Mesothelial cell of epicardium (in vitro differentiated cells): Measurements from ENCODE around the gene LTO1. TPM values are rescaled to one million over a fixed set of nuclear protein-coding genes. Genes with fewer than 3 reads are reported as not detected.
A peak's percentile ranks its signal among the peaks of the same experiment; 100 is the strongest.

Source experiments
- DNase-seq, 2 experiments: peaks; one replicate each; pipeline ENCODE4 v3.0.0; 2021; ENCODE audit warnings: low spot score in 2 of 2; ENCODE audit not compliant: unreplicated experiment in 2 of 2
- H3K27ac Mint-ChIP-seq: 2 replicates; pipeline ENCODE4 v1.8.0; 2021; ENCODE audit warnings: mixed read lengths
- H3K27me3 Mint-ChIP-seq: 2 replicates; pipeline ENCODE4 v1.8.0; 2021; ENCODE audit warnings: low read depth, mixed read lengths
- H3K36me3 Mint-ChIP-seq: 2 replicates; pipeline ENCODE4 v1.8.0; 2021; ENCODE audit warnings: mixed read lengths
- H3K4me1 Mint-ChIP-seq: 2 replicates; pipeline ENCODE4 v1.8.0; 2021; ENCODE audit warnings: mixed read lengths
- H3K4me3 Mint-ChIP-seq: 2 replicates; pipeline ENCODE4 v1.8.0; 2021; ENCODE audit warnings: mild to moderate bottlenecking, moderate library complexity, mixed read lengths
- H3K9me3 Mint-ChIP-seq: 2 replicates; pipeline ENCODE4 v1.8.0; 2021; ENCODE audit warnings: mixed read lengths
- CTCF ChIP-seq: fragments of 200-600 bp; sonication (generic); IDR thresholded peaks from one replicate; pipeline ENCODE4 v1.5.0; 2021; ENCODE audit warnings: antibody characterized with exemption; ENCODE audit not compliant: unreplicated experiment
- total RNA-seq: library from RNA; stranded (reverse); gene quantifications from 3 replicates; pipeline ENCODE4 v1.2.1, GENCODE V29; 2021

The LTO1 gene
- total RNA-seq, 1 donor from 2014 or later, result 31.6 TPM

- TF ChIP-seq CTCF, result peak; percentile 91
- H3K27ac Mint-ChIP-seq, result peak overlapping the region; percentile 25
Measured at GRCh38 chr11:69670158-69670845, 4.9 kb downstream of the LTO1 start.

GRCh38 chr11:69669486-69669885 is 5.7 kb downstream of the LTO1 start:
- Mint-ChIP-seq H3K4me1 (peaks cover 15% of the 10 kb centered on the region), H3K9me3 (no peaks in the 10 kb centered on the region), H3K36me3 (peaks cover 18% of the 10 kb centered on the region), H3K4me3 (no peak overlapping the region), H3K27me3 (no peaks in the 10 kb centered on the region), H3K27ac (no peak overlapping the region)
- no peak for TF ChIP-seq CTCF
- DNase-seq, result no peak

More at GRCh38 chr11:69670158-69670845, 4.9 kb downstream of the LTO1 start:
- DNase-seq, result peak; percentile 56 to 83
- H3K9me3 Mint-ChIP-seq, result no peaks in the 10 kb centered on the region
- H3K4me3 Mint-ChIP-seq, result no peak overlapping the region
- H3K4me1 Mint-ChIP-seq, result peaks cover 20% of the 10 kb centered on the region
- no peaks in the 10 kb centered on the region for H3K27me3 Mint-ChIP-seq
- H3K36me3 Mint-ChIP-seq, result peaks cover 18% of the 10 kb centered on the region

GRCh38 chr11:69667619-69668604 is 7.2 kb downstream of the LTO1 start:
- Mint-ChIP-seq H3K9me3 (no peaks in the 10 kb centered on the region), H3K4me1 (peaks cover 5% of the 10 kb centered on the region), H3K4me3 (no peak overlapping the region), H3K27ac (no peak overlapping the region), H3K36me3 (peaks cover 24% of the 10 kb centered on the region), H3K27me3 (no peaks in the 10 kb centered on the region)
- no peak for TF ChIP-seq CTCF
- DNase-seq, result no peak

GRCh38 chr11:69666752-69667536 is 8.2 kb downstream of the LTO1 start:
- H3K36me3 Mint-ChIP-seq, result peaks cover 24% of the 10 kb centered on the region
- no peak overlapping the region for H3K4me3 Mint-ChIP-seq
- no peak for TF ChIP-seq CTCF
- H3K4me1 Mint-ChIP-seq, result peaks cover 5% of the 10 kb centered on the region
- no peak overlapping the region for H3K27ac Mint-ChIP-seq
- DNase-seq, result no peak
- H3K27me3 Mint-ChIP-seq, result no peaks in the 10 kb centered on the region
- H3K9me3 Mint-ChIP-seq, result no peaks in the 10 kb centered on the region

GRCh38 chr11:69666261-69666660 is 8.9 kb downstream of the LTO1 start:
- Mint-ChIP-seq H3K4me3 (no peak overlapping the region), H3K27ac (no peak overlapping the region), H3K27me3 (no peaks in the 10 kb centered on the region), H3K36me3 (peaks cover 24% of the 10 kb centered on the region), H3K9me3 (no peaks in the 10 kb centered on the region), H3K4me1 (peaks cover 5% of the 10 kb centered on the region)
- no peak for DNase-seq
- no peak for TF ChIP-seq CTCF
